IPS-NIHi11 (cell line): ENCODE data around the gene PLEKHG5.
"Not testable (repeated sequence)": the region's sequence is repeated elsewhere in the genome, so short reads cannot be mapped to it uniquely, and the experiment has no call there.

Experiments used
- DNase-seq: peaks from one replicate; pipeline ENCODE4 v3.0.0; 2012; ENCODE audit warnings: mixed read lengths, low spot score

The PLEKHG5 gene

GRCh38 chr1:6495540-6496364, 4.3 kb upstream of the PLEKHG5 start:
- no peak for DNase-seq

DNA sequence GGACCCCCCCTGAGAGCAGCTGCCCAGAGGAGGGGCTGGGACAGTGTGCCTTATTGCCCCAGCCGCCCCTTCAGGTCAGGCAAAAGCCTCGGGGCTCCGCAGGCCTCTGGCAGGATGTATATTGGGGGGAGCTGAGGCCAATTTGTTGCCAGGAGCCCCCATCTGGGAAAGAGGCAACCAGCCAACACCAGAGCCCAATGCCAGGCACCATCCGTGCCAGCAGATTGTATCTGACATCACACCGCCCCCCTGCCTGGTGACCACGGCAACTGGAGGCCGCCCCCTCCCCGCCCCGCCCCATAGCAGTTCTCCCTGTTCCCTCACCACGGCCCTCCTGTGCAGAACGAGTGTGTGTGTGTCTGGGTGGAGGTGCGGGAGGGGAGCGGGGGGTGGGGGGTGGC, 3.6 kb upstream of the PLEKHG5 start:
- DNase-seq = no peak

GRCh38 chr1:6494627-6495026, 3.2 kb upstream of the PLEKHG5 start:
- no peak for DNase-seq

DNA sequence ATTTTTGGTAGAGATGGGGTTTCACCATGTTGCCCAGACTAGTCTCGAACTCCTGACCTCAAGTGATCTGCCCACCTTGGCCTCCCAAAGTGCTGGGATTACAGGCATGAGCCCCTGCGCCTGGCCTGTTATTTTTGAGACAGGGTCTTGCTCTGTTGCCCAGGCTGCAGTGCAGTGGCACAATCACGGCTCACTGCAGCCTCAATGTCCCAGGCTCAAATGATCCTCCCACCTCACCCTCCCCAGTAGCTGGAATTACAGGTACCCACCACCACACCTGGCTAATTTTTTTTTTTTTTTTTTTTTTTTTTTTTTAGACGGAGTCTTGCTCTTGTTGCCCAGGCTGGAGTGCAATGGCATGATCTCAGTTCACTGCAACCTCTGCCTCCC, 2.4 kb upstream of the PLEKHG5 start:
- DNase-seq = not testable (repeated sequence)

- no peak for DNase-seq
Observed at GRCh38 chr1:6491966-6492365, 499 bp upstream of the PLEKHG5 start.

DNA sequence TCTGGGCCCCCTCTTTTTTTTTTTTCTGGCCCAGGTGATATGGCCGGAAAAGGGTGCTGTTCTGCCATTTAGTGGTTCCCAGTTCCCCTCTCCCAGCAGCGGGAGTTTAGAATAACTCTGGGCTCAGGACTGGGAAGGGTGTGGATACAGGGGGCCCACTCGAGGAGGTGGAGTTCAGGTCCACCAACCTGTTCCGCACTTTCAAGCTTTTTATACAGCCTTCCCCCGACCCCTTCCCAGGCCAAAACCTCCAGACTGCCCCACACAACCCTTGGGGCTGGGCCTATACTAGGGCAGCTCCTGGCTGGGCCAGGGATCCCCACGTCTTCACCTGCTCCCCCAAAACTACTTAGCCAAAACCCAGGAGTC, 402 bp downstream of the PLEKHG5 start:
- DNase-seq = no peak

- peak; percentile 89 for DNase-seq
Observed at GRCh38 chr1:6490181-6491080, 1.0 kb downstream of the PLEKHG5 start.

DNA sequence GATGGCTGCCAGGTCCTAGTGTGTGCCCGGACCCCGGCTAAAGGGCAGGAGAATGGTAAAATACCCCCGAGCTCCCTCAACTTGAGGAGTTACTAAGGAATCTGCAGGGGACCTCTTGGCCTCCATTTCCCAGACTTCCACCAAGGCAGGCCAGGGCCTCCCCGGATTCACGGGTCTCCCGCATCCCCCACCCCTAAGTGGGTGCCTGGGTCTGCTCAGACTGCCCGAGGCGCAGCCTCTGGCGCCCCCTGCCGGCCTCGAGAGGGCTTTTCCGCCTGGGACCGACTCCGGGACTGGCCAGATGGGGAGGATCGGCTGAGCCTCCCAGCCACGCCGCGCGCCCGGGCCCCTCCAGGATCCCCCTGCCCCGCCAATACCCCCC, 1.7 kb downstream of the PLEKHG5 start:
- peak; percentile 90 for DNase-seq

DNA sequence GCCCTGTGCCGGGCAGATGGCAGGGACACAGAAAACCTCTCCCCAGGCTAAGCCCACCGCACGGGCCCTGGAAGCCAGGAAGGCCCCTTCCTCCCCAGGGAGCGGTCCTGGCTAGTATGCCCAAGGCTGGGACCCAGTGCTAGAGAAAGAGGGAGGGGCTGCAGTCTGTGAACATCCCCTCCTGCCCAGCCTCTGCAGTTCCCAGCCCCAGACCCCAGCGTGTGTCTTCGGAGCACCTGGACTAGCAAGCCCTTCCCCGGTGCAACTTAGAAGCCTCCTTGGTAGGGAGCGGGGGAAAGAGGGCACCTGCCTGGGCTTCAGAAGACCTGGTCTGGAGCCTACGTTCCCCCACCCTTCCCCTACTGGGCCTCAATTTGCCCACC, 2.1 kb downstream of the PLEKHG5 start:
- no peak for DNase-seq

- no peak for DNase-seq
Observed at GRCh38 chr1:6488602-6489382, 2.7 kb downstream of the PLEKHG5 start.

- DNase-seq = no peak
Observed at GRCh38 chr1:6487804-6488484, 3.5 kb downstream of the PLEKHG5 start.

- peak; percentile 88 for DNase-seq
Observed at GRCh38 chr1:6486433-6487011, 4.9 kb downstream of the PLEKHG5 start.

- peak; percentile 69 for DNase-seq
Observed at GRCh38 chr1:6485168-6486101, 6.0 kb downstream of the PLEKHG5 start.

DNA sequence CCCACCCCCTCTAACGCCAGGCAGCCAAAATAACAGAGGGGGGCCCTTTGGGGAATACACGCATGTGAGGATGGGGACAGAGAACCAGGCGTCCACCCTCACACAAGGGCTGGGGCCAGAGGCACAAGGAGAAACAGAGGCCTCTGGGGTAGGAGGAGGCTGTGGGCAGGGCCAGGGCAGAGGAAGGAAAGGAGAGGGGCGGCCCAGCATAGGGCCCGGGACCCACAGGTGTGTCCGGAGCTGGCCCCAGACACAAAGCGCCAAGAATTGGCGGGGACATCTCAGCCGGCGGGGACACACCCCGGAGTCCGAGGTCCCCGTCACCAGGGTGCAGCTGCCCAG, 6.7 kb downstream of the PLEKHG5 start:
- DNase-seq = peak; percentile 50

DNA sequence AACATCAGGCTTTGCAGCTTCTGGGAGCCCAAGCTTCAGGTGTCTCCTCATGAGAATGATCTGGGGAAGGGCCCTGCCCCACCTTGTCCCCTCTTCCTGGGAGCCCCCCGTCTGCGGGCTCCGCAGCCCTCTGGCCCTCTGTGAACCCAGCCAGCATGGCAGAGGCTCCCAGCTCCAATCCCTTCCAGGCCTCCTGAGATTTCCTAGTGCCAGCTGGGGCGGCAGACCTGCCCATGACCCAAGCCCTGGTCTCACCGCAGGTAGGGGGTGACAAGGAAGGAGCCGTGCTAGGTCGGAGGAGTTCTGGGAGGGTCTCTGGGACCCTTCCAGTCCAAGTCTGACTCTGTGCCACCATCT, 7.7 kb downstream of the PLEKHG5 start:
- DNase-seq = no peak

DNA sequence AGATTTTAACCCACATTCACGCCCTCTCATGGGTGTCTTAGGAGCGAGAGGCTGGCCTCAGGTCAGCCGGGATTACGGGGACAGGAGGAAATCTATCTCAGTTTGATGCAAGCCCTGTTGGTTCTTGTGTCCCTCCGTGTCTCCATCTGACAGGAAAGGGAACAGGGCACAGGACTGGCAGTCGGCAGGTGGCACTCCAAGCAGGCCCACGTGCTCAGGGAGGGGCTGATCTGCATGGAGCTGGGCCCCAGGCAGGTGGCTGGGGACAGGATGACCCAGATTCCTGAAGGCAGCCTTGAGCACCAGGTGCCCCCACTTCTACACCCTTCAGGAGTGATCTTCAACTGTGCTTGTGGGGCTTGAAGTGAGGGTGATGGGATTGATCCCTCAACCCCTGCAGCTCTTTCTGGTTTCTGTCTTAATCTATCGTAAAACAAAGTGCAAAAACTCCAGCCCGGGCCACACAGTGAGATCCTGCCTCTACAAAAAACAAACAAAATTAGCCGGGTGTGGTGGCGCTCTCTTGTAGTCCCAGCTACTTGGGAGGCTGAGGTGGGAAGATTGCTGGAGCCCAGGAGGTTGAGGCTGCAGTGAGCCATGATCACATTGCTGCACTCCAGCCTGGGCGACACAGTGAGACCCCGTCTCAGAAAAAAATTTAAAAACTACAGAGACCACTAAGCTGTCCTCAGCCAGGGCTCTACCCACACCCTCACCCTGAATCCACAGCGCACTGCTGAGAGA, 8.3 kb downstream of the PLEKHG5 start:
- no peak for DNase-seq

DNA sequence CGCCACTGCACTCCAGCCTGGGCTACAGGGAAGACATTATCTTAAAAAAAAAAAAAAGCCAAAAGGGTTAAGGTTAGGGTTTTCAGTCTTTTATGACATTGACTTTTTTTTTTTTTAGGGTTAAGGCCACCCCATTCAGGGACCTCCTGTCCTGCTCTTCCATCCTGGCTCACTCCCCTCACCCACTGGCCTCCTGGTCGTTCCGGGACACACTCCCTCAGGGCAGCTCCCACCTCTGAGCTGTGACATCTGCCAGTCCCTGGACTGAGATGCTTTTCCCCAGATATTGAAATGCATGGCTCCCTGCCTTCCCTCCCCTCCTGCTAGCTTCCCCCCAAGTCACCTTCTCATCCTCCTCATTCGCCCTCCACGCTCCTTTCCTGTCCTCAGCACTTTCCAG, 9.6 kb downstream of the PLEKHG5 start:
- DNase-seq = no peak

DNA sequence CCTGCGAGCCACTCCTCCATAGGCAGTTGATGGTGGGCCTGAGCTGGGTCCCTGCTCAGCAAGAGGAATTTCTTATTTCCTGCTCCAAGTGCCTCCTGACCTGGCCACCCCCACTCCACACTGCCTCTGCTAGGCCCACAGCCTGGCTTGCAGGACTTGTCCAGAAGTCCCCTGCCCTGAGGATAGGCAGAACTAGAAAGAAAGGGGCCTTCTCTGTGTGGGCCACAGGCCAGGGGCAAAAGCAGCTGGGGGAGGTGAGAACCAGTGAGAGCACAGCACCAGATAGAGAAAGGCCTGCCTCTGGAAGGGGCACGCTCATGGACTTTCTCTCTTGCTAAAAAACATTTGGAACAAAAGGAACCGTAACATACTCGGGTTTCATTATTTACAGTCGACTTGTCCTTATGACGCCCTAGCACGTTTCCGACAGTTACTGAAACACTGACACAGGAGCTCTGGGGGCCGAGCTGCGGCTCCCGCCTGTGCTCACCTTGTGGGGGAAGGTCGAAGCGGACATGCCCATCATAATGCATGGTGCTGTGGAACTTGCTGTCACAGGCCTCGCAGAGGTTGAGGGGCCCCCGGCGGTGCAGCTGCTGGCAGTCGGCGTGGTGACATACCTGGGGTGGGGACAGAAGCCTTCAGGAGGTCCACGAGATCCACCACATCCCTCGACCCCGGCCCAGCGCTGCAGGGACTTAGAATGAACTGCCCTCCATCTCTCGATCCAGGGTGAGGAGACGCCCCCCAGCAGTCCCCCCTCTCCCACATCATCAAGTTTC, 14.2 kb downstream of the PLEKHG5 start:
- no peak for DNase-seq

DNA sequence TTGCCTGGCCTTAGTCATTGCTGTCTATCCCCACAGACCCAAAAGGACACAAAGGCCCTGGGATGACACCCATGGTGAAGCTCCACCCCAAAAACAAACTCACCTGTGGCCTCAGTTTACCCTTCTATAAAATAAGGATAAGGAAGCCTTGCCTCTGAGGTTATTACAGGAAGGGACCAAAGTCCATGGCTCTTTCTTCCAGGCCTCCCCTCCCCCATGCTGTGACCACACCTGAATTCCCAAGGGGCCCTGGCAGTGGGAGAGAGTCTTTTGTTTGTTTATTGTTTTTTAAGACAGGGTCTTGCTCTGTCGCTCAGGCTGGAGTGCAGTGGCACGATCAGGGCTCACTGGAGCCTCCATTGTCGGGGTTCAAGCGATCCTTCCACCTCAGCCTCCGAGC, 15.0 kb downstream of the PLEKHG5 start:
- DNase-seq = no peak
